Activated naive CD8-positive, alpha-beta T cell treated with anti-CD3 and anti-CD28 coated beads, Interleukin-2, amount 50 U/mL, for 24 hours (primary cell): Measurements from ENCODE around the gene ZNF787.
A peak's percentile ranks its signal among the peaks of the same experiment; 100 is the strongest.

Source experiments
- ATAC-seq: fragments of 150-1000 bp; cut with Tn5 transposase; one replicate; pipeline ENCODE4 v1.10.0; 2021
- DNase-seq: peaks from one replicate; pipeline ENCODE4 v3.0.0; 2021
- H3K27ac Mint-ChIP-seq: one replicate; pipeline ENCODE4 v1.8.0; 2021; ENCODE audit warnings: mild to moderate bottlenecking, mixed read lengths
- H3K27me3 Mint-ChIP-seq: one replicate; pipeline ENCODE4 v1.8.0; 2021; ENCODE audit warnings: mixed read lengths
- H3K36me3 Mint-ChIP-seq: one replicate; pipeline ENCODE4 v1.8.0; 2021; ENCODE audit warnings: low read depth, mixed read lengths
- H3K4me1 Mint-ChIP-seq: one replicate; pipeline ENCODE4 v1.8.0; 2021; ENCODE audit warnings: mixed read lengths
- H3K4me3 Mint-ChIP-seq: one replicate; pipeline ENCODE4 v1.8.0; 2021; ENCODE audit warnings: mild to moderate bottlenecking, moderate library complexity, mixed read lengths
- H3K9me3 Mint-ChIP-seq: one replicate; pipeline ENCODE4 v1.8.0; 2021; ENCODE audit warnings: mixed read lengths

Gene ZNF787

DNA sequence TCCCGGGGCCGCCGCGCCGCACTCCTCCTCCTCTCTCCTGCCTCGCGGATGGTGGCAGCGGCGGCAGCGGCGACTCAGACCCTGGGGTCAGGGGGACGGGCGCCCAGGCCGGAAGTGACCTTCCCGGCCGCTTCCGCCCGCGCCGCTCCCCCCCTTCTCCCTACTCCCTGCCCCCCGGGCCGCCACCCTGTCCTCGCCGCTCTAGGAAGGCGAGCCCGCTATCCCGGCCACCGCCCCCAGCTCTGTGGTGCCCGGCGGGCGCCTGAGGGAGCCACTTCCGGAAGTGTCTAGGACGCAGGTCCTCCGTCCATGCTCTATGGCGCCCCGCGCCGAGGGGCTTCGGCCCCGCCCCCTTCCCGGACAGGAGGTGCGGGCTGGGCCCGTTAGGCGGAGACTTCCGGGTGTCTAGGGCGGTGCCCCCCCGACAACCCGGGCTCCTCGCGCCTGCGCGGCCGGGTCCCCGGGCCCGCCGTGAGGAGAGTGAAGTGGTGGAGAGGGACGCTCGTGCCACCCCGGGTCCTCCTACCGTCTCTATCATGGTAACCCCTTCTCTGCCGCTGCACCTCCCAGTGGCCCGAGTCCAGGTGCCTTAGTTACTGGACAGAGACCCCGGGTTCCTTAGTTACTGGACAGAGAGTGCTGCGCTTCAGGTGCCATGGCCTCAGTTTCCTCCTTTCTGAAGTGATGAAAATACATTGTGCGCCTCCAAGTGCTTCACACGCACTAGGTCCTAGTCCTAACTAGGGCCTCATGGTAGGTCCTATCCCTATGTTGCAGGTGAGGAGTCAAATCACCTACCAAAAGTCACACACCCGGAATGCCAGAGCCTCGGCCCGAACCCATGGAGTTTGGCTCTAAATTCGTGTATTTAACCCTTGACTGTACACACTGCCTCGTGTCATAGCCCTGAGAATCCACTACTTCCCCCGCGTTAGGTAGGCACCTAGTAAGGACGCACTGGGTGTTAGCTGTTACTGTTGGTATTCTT, at the start of gene ZNF787:
Gene ZNF787 (minus strand): TSS at position 116 of the 988 bp plus-strand sequence. CDS start 18,078 bp downstream, outside the sequence.
- Mint-ChIP-seq H3K4me3 (peak within 1 kb of the TSS; percentile 86), H3K4me1 (peaks cover 36% of the 10 kb centered on the region), H3K27me3 (no peaks in the 10 kb centered on the region), H3K36me3 (peaks cover 6% of the 10 kb centered on the region), H3K9me3 (no peaks in the 10 kb centered on the region), H3K27ac (peak within 1 kb of the TSS; percentile 92)
- peak; percentile 93 for ATAC-seq
- peak; percentile 97 for DNase-seq

DNA sequence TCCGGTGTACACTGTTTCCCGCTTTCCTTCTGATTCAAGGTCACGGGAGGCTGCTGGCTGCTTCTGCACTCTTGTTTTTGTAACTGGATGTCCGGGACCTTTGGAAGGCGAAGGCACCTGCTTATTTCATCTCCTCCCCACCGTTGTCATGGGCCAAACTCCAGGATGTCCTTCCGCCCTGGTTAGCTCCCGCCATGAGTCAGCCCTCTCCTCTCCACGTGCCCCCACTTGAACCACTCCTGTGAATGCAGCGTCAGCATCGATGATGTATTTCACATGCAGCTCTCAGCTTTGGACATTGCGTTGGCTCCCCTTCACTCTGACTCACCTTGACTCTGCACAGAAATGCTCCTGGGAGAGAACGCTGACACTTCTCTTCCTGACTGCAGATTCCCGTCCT, 49.2 kb upstream of the ZNF787 start:
- Mint-ChIP-seq H3K27me3 (peaks cover 10% of the 10 kb centered on the region), H3K4me3 (no peak overlapping the region), H3K36me3 (no peaks in the 10 kb centered on the region), H3K27ac (no peak overlapping the region), H3K4me1 (no peaks in the 10 kb centered on the region), H3K9me3 (no peaks in the 10 kb centered on the region)
- no peak for ATAC-seq
- DNase-seq = no peak

DNA sequence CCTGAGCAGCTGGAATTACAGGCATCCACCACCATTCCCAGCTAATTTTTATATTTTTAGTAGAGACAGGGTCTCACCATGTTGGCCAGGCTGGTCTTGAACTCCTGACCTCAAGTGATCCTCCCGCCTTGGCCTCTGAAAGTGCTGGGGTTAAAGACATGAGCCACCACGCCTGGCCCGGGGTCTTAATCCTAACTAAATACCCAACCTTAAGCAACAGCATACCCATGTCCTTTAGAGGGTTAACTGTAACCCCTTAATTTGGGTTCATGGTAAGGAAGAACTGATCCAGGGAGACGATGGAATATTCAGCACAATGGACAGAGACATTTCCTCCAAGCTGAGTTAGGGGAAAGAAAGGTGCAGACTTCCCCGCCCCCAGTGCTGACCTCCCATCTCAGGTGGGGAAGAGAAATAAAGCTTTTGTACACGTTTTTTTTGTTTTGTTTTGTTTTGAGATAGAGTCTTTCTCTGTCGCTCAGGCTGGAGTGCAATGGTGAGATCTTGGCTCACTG, 46.0 kb upstream of the ZNF787 start:
- no peak overlapping the region for H3K27ac Mint-ChIP-seq
- peaks cover 9% of the 10 kb centered on the region for H3K4me1 Mint-ChIP-seq
- no peak for DNase-seq
- no peak for ATAC-seq
- H3K36me3 Mint-ChIP-seq = no peaks in the 10 kb centered on the region
- H3K4me3 Mint-ChIP-seq = no peak overlapping the region
- peaks cover 5% of the 10 kb centered on the region for H3K27me3 Mint-ChIP-seq
- no peaks in the 10 kb centered on the region for H3K9me3 Mint-ChIP-seq

DNA sequence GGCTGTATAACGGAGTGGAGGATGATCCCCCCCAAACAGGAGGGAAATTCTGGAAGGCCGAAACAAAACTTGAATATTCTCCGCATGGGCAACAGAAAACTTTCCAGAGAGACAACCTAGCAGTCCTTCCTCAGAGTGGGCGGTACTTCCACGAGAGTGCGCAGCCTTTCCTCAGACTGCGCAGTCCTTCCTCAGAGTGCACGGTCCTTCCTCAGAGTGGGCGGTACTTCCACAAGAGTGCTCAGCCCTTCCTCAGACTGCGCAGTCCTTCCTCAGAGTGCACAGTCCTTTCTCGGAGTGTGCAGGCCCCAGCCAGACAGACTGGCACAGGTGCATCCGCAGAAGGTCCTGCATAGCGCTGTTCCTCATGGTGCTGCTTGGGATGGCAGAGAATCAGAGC, 42.0 kb upstream of the ZNF787 start:
- DNase-seq = no peak
- no peaks in the 10 kb centered on the region for H3K27me3 Mint-ChIP-seq
- no peaks in the 10 kb centered on the region for H3K9me3 Mint-ChIP-seq
- H3K4me3 Mint-ChIP-seq = no peak overlapping the region
- no peak overlapping the region for H3K27ac Mint-ChIP-seq
- no peak for ATAC-seq
- H3K4me1 Mint-ChIP-seq = peaks cover 12% of the 10 kb centered on the region
- H3K36me3 Mint-ChIP-seq = peaks cover 7% of the 10 kb centered on the region

DNA sequence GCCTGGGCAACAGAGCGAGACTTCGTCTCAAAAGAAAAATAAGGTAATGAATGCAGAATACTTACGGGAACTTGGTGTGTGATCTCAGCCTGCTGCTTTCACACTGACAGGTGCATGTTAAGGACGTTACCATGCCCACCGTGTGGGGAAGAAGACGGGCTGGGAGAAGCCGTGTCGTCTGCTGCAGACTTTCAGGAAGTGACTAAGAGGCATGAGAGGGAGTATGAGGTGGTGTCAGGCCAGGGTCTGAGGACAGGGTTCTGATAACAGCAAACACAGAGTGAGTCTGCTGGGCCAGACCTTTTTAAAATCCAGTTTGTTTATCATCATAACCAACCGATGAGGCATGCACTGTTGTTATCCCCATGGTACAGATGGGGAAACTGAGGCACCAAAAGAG, 41.2 kb upstream of the ZNF787 start:
- H3K4me3 Mint-ChIP-seq = no peak overlapping the region
- no peaks in the 10 kb centered on the region for H3K9me3 Mint-ChIP-seq
- H3K27ac Mint-ChIP-seq = no peak overlapping the region
- H3K27me3 Mint-ChIP-seq = no peaks in the 10 kb centered on the region
- H3K36me3 Mint-ChIP-seq = peaks cover 7% of the 10 kb centered on the region
- DNase-seq = no peak
- peak; percentile 78 for ATAC-seq
- H3K4me1 Mint-ChIP-seq = peaks cover 12% of the 10 kb centered on the region

DNA sequence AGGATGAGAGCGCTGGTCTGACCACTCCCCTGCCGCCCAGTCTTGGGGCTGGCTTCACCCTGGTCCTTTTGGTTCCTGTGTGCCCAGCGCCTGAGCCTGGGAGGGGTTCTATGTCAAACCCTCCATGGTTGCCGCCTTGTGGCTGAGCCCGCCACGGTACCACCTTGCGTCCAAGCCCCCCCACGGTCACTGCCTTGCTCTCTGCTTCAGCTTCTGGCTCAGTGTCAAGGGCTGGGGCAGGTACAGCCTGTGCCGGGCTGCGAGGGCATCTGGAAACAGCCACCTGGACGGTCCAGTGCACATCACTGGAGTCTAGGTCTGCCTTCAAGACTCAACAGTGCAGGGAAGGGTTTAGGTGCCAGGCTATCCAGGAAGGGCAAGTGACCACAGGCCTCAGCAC, 40.4 kb upstream of the ZNF787 start:
- no peaks in the 10 kb centered on the region for H3K9me3 Mint-ChIP-seq
- H3K4me1 Mint-ChIP-seq = peaks cover 12% of the 10 kb centered on the region
- H3K27ac Mint-ChIP-seq = no peak overlapping the region
- no peak for DNase-seq
- no peaks in the 10 kb centered on the region for H3K27me3 Mint-ChIP-seq
- peaks cover 7% of the 10 kb centered on the region for H3K36me3 Mint-ChIP-seq
- no peak overlapping the region for H3K4me3 Mint-ChIP-seq
- no peak for ATAC-seq

DNA sequence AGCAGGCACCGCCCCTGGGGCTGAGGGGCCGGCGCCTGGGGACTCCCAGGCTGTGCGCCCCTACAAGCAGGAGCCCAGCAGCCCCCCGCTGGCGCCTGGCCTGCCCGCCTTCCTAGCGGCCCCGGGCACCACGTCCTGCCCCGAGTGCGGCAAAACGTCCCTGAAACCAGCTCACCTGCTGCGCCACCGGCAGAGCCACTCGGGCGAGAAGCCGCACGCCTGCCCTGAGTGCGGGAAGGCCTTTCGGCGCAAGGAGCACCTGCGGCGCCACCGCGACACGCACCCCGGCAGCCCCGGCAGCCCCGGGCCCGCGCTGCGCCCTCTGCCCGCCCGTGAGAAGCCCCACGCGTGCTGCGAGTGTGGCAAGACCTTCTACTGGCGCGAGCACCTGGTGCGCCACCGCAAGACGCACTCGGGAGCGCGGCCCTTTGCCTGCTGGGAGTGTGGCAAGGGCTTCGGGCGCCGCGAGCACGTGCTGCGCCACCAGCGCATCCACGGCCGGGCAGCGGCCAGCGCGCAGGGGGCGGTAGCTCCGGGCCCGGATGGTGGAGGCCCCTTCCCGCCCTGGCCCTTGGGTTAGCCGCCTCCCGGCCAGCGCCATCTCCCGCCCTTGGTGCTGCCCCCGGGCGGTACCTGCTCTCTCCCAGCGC, 38.7 kb upstream of the ZNF787 start:
- H3K4me3 Mint-ChIP-seq = no peak overlapping the region
- H3K9me3 Mint-ChIP-seq = no peaks in the 10 kb centered on the region
- H3K36me3 Mint-ChIP-seq = peaks cover 7% of the 10 kb centered on the region
- peaks cover 13% of the 10 kb centered on the region for H3K4me1 Mint-ChIP-seq
- ATAC-seq (no peak), DNase-seq (no peak)
- H3K27me3 Mint-ChIP-seq = no peaks in the 10 kb centered on the region
- no peak overlapping the region for H3K27ac Mint-ChIP-seq

DNA sequence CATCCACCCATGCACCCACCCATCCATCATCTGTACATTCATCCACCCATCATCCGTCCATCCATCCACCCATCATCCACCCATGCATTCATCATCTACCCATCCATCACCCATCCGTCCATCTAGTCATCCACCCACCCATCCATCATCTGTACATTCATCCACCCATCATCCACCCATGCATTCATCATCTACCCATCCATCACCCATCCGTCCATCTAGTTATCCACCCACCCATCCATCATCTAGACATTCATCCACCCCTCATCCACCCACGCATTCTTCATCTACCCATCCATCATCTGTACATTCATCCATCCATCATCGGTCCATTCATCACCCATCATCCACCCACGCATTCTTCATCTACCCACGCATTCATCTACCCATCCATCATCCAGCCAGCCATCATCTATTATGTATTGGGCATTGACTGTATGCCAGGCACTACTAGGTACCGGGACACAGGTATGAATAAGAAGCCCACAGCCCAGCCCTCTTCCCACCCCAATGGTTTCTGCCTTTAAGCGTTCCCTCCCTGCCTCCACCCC, 38.0 kb upstream of the ZNF787 start:
- H3K27ac Mint-ChIP-seq = no peak overlapping the region
- no peaks in the 10 kb centered on the region for H3K27me3 Mint-ChIP-seq
- ATAC-seq (no peak), DNase-seq (no peak)
- H3K4me3 Mint-ChIP-seq = no peak overlapping the region
- H3K36me3 Mint-ChIP-seq = peaks cover 7% of the 10 kb centered on the region
- H3K4me1 Mint-ChIP-seq = peaks cover 12% of the 10 kb centered on the region
- H3K9me3 Mint-ChIP-seq = no peaks in the 10 kb centered on the region

DNA sequence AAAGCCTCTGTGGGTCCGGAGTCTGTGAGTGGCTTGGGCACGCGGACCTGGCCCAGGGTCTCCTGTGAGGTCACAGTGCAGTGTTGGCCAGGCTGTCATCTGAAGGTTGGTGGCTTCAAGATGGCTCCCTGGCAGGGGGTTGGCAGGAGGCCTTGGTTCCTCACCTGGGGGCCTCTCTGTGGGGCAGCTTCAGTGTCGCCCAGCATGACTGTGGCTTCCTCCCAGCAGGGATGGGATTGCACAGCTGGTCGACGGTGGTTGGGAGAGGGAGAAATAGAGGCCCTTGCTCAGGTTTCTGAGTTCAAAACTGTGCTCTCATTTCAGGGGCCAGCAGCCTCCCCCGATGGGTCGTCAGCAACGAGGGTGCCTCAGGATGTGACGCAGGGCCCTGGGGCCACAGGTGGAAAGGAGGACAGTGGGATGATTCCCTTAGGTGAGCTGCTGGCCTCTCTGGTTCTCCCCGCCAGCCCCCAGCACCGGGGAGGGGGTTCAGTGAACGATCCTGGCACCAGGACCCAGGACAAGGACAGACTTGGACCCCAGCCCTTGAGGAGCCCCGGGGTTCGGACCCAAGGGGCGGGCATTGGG, 37.2 kb upstream of the ZNF787 start:
- Mint-ChIP-seq H3K4me1 (peaks cover 11% of the 10 kb centered on the region), H3K27ac (no peak overlapping the region), H3K9me3 (no peaks in the 10 kb centered on the region), H3K4me3 (no peak overlapping the region), H3K36me3 (peaks cover 7% of the 10 kb centered on the region), H3K27me3 (no peaks in the 10 kb centered on the region)
- no peak for DNase-seq
- ATAC-seq = no peak

DNA sequence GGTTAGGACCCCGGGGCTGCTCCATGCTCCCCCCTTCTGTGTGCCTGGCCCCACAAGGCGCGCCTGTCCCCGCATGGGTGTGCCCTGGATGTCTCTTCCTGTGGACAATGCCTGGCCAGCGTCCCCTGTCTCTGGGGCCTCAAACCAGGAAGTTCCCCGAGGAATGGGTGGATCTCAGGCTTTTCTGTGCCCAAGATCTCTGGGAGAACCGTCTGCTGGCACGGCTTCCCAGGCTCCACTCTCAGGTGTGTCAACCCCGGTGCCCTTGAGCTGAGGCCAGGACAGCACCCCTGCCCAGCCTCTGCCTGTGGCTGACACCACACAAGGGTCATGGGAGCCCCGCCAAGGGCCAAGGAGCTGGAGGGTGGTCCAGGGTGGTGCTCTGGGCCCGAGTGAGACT, 35.7 kb upstream of the ZNF787 start:
- peaks cover 9% of the 10 kb centered on the region for H3K4me1 Mint-ChIP-seq
- H3K36me3 Mint-ChIP-seq = peaks cover 9% of the 10 kb centered on the region
- no peaks in the 10 kb centered on the region for H3K9me3 Mint-ChIP-seq
- no peak overlapping the region for H3K27ac Mint-ChIP-seq
- no peak for DNase-seq
- no peak for ATAC-seq
- H3K4me3 Mint-ChIP-seq = no peak overlapping the region
- no peaks in the 10 kb centered on the region for H3K27me3 Mint-ChIP-seq

DNA sequence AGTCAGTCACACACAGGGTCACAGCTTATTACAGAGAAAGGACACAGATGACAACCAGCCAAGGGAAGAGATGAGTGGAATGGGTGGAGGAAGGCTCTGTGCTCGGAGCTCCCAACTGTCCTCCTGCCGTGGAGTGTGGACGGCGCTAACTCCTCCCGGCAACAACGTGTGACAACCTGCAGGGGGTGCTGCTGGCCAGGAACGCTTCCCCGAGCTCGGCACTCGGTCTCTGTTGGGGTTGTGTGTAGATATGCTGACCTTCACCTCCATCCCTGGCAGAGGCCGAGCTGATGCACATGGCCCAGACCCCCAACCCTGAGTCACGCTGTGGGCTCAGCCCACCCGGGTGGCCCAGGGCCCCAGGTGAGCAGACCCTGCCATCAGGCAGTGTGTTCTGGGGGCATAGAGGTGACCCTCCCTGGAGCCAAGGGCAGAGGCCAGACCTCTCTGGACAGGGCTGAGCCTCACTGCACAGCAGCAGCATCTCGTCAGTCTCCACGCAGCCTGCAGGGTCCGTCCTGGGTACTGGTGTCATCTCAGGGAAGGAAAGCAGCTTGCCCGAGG, 34.1 kb upstream of the ZNF787 start:
- Mint-ChIP-seq H3K9me3 (no peaks in the 10 kb centered on the region), H3K4me1 (peaks cover 9% of the 10 kb centered on the region), H3K4me3 (no peak overlapping the region), H3K36me3 (peaks cover 12% of the 10 kb centered on the region), H3K27me3 (no peaks in the 10 kb centered on the region), H3K27ac (no peak overlapping the region)
- ATAC-seq = peak; percentile 18
- no peak for DNase-seq

DNA sequence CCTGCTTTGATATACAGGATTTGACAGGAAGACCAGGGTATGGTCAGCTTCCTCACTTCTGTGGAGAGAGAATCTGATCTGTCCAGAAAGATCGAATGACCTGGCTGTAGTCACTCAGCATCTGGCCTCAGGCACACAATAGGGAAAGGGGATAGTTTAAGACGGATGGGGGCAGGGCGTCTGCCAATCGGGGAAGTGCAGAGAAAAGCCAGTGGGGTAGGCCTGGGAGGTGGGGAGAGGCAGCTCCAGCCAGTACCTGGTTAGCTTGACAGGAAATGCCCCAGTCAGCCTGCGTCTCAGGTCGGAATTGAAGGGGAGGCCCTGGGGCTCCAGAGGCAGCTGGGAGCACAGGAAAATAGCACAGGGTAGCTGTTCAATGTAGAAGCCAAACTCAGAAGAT, 32.4 kb upstream of the ZNF787 start:
- Mint-ChIP-seq H3K36me3 (peaks cover 14% of the 10 kb centered on the region), H3K4me3 (no peak overlapping the region), H3K4me1 (peaks cover 9% of the 10 kb centered on the region), H3K9me3 (no peaks in the 10 kb centered on the region), H3K27ac (peak overlapping the region; percentile 16), H3K27me3 (no peaks in the 10 kb centered on the region)
- no peak for ATAC-seq
- no peak for DNase-seq

DNA sequence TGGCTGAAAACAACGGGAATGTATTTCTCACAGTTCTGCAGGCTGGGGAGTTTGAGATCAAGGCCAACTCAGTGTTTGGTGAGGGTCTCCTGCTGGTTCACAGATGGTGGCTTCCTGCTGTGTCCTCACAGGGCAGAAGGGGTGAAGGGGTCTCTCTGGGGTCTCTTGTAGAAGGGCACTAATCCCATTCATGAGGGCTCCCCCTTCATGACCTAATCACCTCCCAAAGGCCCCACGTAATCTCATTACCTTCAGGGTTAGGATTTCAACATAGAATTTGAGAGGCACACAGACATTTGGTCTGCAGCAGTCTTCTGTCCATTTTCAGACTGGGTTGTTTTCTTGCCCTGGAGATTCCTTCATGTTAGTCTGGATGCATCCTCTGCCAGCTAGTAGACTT, 31.5 kb upstream of the ZNF787 start:
- no peaks in the 10 kb centered on the region for H3K27me3 Mint-ChIP-seq
- DNase-seq = no peak
- peaks cover 18% of the 10 kb centered on the region for H3K36me3 Mint-ChIP-seq
- peaks cover 9% of the 10 kb centered on the region for H3K4me1 Mint-ChIP-seq
- no peak for ATAC-seq
- no peaks in the 10 kb centered on the region for H3K9me3 Mint-ChIP-seq
- no peak overlapping the region for H3K27ac Mint-ChIP-seq
- H3K4me3 Mint-ChIP-seq = no peak overlapping the region

DNA sequence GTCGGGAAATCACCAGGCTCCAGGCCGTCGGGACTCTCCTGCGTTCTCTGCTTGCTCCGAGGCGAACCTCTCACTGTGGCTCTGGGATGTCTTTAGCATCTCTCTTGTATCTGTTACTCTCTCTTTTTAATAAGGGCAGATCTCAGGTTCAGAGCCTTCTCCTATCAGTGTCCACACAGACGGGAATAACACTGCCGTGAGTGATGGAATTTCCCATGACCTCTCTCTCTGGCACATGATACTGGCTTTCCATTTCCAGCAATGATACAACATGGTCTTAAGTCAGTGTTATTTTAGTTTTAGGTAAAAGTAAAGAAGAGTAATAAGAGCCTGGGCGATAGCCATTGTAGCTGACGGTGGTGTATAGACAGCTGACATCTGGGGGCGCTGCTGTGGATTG, 29.3 kb upstream of the ZNF787 start:
- Mint-ChIP-seq H3K4me1 (peaks cover 9% of the 10 kb centered on the region), H3K36me3 (peaks cover 18% of the 10 kb centered on the region)

More for the DNA sequence above, 29.3 kb upstream of the ZNF787 start:
- no peaks in the 10 kb centered on the region for H3K9me3 Mint-ChIP-seq
- ATAC-seq (no peak), DNase-seq (no peak)
- H3K4me3 Mint-ChIP-seq = no peak overlapping the region
- no peaks in the 10 kb centered on the region for H3K27me3 Mint-ChIP-seq
- no peak overlapping the region for H3K27ac Mint-ChIP-seq
